ENCODE results near the gene DMRTB1.

Gene DMRTB1

DNA sequence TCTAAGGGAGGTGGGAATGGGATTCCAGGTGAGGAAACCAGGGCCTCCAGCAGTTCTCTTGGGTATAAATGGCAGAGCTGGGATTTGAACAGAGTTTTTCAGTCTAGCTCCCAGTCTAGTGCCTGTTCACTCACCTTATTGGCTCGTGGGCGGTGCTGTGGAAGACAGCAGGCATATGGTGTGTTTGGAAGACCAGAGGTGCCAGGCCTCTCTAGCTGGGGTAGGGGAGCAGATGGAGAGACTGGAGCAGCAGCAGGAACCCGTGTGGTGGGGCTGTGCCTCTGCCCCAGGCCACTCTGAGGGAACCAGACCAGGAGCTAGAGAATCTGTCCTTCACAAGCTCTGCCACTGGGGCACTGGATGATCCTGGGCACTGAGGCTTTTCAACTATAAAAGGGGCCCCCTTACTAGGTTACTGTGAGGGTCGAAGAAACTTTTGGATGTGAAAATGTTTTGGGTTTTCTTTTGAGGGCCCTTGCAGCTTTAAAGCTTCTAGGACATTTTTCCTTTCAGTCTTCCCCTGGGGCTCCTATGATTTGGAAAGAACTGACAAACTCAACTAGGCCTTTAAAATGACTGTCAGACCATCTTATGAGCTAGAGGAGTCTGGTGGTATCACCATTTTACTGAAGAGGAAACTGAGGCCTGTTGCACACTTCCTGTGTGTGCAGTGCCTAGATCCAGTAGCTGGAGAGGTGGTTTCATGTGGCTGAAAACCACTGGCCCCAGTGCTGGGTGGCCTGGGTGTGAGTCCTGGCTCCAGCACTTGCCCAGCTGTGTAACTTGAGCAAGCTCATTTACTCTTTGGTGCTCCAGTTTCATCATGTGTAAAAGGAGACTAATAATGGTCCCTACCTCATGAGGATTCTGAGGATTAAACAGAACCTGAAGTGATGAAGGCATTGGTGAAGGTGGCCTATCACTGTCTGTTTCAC is 6.1 kb downstream of the DMRTB1 start:
- no peak for DNase-seq

DNA sequence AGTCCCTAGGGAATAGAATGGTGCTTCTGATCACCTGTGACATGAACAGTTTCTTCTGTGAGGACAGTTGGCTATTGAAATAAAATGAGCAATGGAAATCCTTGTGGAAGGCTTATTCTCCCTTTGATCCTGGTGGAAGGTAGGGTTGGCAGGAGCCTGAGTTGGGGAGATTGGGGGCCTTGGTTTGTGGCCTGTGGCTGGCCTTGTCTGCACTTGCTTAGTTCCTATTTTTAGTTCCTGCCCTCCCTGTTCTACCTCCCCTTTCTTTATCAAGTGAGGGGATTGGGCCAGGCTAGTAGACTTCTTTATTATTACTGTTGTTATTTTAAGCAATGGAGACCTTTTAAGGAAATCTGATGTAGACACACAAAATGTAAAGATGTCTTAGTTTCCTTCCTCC is 8.2 kb downstream of the DMRTB1 start:
- DNase-seq, result no peak

DNA sequence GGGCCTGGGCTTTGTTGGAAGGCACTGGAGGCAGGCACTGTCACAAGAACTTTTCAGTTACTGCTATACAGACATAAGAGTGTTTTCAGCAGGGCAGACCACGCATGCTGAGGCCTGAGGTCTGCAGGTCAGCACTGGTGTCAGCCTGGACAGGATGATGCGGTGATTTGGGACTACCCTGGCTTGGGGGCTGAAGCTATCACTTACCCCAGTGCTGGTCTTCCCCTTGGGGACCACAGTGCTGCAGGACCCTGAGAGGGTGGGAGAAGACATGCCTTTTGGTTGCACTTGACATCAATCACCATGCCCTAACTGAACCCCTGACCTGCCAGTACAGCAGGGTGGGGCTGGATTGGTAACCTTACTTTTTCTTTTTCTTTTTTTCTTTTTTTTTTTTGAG is 9.2 kb downstream of the DMRTB1 start:
- DNase-seq, result no peak

DNA sequence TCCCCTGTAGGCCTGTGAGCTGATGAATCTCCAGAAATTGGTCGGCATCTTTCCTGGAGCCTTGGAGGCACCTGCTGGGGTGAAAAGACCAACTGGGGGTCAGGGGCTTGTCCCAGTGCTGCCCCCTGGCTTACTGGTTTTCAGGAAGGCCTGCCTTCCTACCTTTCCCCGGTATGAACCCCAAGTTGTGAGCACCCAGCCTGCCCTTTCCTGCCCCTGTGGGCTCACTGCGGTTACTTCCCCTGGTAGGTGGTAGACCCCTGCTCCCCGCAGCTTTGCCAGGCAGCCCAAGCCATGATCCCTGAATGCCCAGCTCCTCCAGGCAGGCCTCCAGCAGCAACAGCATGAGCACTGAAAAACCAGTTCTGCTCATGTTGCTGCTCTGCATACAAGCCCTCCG is 10.2 kb downstream of the DMRTB1 start:
- DNase-seq, result no peak

DNA sequence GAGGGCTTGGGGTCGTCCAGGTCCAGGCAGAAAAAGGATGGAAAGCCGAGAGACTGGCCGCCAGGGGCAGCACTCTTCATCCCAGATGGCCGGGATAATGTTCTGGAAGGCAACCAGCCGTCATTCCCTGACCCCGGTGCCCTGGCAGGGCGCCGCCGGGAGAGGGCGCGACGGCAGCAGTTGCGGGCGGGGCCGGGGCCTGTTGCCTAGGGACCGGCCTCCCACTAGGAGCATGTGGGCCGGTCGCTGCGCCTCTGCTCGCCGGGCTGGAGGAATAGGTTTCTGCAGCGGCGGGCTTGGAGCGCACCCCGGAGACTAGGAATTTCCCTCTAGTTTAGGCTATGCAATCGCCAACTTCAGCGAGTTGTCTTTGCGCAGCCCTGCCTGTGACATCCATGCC is 11.0 kb downstream of the DMRTB1 start:
- peak; percentile 69 for DNase-seq

DNA sequence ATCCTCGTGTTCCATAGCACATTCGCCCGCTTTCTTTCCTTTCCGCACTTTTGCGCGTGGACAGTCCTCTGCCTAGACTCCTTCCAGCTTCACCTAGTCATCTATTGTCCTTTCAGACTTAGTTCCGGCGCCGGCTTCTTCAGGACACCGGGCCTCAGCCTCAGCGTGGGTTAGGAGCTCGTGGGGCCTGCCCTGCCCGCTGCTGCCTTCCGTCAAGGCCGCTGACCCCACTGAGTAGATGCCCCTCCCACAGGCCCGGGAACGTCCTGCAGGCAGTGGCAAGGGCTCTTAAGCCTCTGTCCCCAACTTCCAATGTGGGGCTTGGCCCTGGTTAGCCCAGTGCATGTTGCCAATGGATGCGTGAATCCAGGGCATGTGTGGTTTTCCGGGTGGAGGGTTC is 11.4 kb downstream of the DMRTB1 start:
- no peak for DNase-seq

DNA sequence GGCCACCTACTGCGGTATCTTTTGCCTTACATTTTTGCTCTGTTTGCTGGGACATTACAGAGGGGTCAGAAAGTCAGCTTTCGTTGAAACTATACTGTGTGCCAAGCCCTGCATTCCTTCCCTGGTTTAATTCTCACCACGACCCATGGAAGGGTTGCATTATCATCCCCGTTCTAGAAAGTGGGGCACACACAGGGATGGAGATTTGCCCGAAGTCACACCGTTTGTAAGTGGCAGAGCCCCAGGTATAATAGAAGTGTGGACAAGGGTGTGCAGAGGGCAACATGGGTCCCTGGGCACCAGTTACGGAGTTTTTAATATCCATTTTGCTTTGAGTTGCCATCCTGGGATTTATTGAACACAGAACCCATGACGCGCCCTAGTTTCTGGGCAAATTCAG is 11.8 kb downstream of the DMRTB1 start:
- no peak for DNase-seq

DNA sequence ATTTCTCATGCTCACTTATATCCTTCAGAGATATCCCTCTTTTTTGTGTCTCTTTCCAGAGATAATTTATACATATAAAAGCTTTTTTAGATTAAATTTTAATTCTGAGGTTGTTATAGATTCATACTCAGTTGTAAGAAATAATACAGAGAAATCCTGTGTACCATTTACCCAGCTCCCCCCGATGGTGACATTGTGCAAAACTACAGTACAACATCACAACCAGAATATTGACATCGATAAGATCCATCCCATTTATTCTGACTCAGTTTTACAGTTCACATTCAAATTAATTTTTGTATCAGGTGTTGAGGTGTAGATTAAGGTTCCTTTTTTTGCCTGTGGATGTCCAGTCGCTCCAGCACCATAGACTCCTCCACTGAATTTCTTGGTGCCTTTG is 14.3 kb downstream of the DMRTB1 start:
- no peak for DNase-seq

DNA sequence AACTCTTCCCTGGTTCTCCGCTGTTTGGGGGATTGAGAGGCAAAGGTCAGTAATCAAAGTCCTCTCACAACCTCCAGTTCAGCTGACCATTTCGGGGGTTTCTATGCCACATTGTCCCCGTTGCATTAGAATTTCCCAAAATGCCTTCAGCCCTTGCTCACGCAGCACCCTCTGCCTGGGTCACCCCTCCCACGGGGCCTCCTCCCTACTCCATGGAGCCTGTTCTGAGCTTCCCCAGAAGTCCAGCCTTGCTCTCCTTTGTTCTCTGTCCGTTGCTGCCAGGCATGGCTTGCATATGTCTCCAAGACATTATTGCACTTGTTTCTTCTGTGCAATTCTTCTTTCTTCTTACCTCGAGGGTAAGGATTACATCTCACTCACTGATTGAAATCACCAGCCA is 16.5 kb downstream of the DMRTB1 start:
- no peak for DNase-seq

DNA sequence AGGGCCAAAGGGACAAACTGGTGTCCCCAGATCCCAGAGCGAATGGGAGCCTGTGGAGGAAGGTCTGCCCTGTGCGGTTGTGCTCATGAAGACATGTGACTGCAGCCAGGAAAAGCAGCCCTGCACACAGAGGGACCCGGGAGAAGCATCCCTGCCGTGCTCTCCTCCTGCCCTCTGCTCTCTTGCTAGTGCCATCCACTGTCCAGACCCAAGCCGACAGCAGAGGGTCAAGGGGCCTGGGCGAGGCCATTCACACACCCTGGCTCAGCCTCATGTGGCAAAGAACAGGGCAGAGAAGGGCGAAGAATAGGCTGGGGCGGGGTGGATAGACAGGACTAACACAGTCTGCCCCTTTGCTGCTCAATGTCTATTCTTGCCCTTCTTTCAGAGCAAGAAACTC is 17.4 kb downstream of the DMRTB1 start:
- DNase-seq, result no peak

DNA sequence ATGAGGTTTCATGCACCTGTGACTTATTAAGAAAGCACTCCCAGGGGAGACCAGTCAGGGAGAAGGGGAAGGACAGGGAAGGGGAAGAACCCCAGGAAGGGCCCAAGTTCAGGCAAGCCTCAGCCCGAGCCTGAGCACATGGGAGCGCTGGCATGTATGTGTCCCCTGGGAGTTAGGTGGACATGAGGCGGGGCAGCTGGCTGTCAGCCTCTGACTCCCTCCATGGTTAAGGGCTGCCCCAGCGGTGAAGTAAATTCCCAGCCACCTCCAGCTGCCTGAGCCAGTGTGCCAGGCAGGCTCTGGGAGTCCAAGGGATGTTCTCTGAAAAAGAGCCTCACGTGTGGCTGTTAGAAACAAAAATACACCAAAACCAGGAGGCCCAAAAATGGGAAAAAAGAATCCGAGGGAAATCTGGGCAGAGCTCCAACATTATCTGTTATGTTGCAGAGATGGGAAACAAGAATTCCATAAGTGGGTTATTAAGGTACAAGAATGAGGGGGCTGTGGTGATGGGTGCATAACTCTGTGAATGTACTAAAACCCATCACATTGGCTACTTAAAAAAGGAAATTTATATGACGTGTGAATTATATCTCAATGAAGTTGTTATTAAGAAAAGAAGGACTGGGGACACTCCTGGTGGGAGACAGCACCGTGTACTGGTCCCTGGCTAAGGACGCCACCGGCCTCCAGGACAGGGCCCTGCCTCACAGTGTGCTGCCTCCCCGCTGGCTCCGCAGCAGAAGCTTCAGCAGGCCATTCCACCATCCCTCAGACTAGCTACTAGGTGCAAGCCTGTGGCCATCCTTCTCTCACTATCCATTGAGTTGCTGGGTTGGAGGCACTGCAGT is 18.7 kb downstream of the DMRTB1 start:
- peak; percentile 66 for DNase-seq

DNA sequence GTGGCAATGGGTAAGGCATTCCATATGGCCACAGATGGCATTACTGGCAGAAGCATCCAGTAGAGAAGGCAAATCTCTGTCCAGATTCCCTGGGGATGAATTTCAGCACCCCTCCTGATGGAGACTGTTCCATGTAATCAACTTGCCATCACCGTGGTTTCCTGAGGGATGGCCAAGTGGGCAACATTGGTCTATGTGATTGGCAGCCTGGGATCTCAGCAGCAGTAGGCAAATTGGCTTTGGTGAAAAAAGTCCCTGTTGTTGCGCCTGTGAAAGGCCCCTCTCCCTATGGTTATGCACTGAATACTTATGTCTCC is 19.3 kb downstream of the DMRTB1 start:
- no peak for DNase-seq

DNA sequence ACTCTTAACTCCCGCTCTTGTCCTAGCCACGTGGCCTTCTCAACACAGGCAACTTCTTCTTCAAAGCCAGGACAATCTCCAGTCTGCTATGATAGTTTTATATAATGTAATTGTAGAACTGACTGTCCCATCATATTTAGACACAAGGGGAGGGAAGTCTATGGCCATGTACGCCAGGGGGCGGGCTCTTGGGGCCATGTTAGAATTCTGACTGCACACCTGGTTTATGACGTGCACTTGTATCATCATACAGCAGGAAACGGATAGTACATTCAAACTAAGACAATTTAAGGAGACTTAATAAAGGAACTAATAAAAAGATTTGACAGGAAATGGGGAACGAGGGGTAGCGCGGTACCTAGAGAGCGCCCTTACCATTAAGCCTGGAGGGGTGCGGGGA is 21.5 kb downstream of the DMRTB1 start:
- DNase-seq, result no peak

DNA sequence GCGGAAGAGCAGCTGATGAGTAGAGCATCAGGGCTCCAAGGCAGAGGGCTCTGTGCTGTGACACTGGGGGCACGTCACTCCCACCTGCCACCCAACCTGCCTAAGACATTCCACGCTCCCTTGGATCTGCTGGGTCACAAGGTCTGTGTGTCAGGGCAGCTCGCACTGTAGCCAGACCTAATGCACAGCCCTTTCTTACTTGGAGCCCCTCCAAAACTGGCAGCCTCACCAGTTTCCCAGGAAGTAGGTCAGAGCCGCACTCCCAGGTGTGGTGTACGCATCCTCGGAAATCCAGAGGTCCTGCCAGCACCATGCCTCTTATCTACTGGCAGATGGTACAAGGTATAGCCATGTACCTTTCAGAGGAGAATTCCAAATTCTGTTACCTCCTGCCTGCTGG is 22.3 kb downstream of the DMRTB1 start:
- DNase-seq, result no peak

DNA sequence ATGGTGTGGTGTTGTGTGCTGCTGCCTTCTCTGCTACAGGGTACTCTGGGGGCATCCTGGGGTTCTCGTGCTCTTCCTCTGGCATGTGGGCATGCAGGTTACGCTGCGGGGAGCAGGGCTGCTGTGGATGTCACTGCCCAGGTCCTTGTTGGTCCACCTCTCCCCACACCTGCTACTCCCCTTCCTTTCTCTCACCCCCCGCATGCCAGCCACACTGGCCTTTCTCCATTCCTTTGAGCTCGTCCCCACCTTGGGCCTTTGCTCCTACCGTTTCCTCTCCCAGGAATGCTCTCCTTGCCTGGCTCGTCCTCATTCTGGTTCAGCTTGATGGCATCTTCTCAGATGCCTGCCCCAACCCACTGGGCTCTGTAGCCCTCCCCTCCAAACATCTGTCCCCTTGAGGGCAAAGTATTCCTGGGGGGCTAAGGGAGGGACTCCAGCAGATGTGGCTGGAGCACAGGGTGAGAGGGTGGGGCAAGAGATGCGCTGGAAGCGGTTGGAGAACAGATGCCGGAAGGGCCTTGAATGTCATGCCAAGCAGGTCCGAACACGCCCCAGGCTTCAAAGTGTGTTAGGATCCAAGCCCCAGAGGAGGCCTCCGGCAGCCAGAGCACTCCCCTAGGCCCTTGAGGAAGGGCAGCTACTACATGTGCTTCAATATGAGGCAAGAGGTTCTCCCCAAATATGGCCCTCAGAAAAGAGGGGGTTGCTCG is 23.4 kb downstream of the DMRTB1 start:
- DNase-seq, result no peak

DNA sequence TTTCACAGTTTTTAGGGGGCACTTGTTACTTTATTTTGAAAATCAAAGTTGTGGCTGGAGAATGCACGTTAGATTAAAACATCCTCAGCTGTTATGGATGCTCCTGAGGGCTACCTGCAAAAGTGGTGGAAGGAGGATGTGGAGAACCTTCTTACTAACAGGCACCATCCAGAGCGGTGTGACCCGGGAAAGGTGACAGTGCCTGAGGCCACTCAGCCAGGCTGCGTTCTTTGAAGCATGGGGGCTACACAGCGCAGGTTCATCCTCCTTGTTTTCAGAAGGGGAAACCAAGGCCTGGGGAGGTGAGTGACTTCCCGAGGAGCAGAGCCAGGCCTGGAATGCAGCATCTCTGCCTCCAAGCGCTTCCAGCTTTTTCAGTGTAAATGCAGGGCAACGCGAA is 24.0 kb downstream of the DMRTB1 start:
- no peak for DNase-seq

DNA sequence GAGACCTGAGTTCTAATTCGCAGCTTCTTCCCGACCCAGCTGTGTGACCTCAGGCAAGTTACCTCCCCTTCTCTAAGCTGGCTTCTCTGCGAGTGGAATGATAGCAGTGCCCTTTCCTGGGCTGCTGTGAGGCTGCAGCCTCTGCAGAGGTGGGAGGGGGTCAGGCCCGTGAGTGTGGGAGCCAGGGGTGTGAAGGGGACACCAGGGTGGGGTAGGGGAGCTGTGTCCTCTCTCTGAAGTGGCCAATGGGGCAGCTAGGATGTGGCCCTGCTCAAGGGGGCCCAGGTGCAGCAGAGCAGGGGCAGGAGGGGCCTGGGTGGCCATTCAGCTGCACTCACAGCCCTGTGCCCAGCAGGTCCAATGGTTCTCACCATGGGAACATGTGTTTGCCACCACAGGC is 24.5 kb downstream of the DMRTB1 start:
- no peak for DNase-seq

DNA sequence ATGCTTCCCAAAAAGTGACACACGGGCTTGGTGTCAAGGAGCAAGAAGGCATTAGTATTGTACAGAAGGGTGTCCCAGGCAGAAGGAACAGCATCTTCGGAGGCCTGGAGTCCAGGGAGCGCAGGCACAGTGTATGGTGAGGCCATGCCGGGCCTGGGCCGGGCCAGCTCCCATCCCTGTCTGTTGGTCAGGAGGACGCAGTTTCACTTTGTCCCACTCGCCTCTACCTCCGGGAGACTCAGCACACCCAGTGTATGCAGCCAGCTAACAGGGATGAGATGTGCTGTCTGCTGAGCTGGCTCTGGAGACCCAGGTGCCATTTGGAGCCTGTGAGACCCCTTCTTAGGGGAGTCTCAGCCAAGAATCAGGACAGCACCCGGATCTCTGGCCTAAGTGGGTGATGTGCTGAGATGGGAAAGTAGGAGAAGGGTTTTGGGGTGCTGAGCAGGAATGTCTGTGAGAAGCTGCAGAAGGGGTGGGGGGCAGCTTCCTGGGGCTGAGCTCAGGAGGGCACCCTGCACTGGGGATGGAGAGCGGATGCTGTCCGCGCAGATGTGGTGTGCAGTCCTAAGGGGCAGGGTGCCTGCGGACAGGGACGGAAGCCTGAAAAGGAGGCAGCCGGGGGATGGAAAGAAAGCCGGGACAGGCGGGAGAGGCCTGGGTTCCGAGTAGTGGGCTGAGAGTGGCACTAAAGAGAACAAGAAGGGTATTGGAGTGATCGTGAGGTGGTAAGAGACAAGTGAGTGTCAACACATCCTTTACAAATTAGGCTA is 25.7 kb downstream of the DMRTB1 start:
- no peak for DNase-seq

DNA sequence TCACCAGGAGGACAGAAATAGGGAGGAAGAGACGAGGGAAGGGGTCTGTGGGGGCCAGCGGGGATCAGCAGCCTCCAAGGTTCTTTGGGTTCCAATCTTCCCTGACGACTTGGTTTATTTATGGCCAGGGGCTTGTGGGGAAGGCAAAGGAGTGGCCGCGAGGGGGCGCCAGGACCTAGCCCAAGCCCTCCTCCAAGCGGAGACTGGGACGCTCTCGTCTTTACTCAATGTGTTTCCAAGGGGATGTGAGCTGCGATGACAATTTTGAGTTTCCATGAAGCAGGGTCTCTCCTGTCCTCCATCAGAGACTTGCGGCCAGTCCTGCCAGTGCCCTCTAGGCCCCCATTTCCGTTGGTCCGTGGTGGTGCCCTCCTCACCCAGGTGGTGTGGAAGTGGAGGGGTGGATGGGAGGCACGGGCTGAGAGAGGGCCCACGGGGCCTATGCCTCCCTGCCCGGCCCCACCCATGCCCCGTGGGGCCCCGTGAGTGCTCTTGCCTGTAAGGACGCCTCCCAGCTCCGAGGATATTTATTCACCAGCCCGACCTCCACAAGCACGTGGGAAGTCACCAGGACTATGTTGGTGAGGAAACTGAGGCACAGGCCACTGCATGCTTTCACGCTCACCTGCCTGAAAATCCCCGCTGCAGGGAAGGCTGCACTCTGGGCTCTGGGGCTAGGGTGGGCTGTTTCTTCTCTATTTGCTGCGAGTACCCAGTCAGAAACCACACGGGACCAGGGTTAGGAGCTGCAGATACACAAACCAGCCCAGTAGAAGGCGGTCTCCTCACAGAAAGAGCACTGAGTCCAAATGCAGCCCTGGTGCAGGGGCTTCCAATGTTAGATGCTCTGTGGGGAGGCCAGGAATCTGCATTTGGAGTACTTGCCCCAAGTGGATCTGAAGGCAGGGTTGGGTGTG is 26.5 kb downstream of the DMRTB1 start:
- DNase-seq, result peak; percentile 72

DNA sequence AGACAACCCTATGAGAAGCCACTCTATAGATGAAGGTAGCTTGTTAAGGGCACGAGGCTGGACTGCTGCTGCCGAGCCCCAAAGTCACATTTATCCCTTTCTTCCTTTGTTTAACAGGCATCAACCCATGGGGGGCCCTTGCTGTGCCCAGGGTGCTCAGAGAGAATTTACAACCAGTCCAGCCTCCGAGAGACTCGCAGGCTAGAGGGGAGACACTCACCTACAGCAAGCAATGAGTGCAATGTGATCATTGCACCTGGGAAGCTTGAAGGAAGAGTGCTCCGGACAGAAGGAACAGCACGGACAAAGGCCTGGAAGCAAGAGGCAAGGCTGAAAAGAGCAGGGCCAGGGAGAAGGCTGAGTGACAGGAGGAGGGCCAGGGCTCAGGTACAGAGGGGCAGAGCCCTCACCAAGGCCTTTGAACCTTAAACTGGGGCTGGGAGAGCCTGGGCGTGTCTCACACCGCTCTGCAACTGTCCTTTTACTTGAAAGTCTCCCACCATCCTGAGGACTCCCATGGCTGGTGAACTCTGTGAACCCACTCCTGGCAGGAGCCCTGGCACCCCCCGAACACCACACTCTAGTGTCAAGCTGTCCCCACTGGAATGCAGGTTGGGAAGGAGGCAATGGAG is 27.3 kb downstream of the DMRTB1 start:
- DNase-seq, result no peak

DNA sequence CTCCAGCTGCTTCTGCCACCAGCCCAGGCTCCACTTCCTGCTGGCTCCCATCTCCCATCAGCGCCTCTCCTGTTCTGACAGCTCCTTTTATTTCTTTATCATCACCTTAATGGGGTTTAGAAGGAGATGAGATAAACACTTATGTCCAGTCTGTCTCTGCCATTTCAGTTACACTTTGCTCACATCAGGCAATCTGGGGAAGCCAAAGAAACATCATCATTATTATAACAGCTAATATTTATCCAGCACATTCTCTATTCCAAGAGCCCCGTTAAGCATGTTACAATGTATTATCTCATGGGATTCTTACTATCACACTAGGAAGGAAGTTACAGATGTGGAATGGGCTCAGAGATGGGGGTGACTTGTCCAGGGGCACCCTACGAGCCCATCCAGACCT is 31.2 kb downstream of the DMRTB1 start:
- DNase-seq, result no peak
